HG03175 (cell line): ENCODE measurements around the gene CASS4.
"Not testable (repeated sequence)": the region's sequence is repeated elsewhere in the genome, so short reads cannot be mapped to it uniquely, and the experiment has no call there.

Experiments
- ATAC-seq: cut with Tn5 transposase; IDR thresholded peaks from one replicate; pipeline ENCODE4 v1.9.1; 2021; ENCODE audit warnings: mild to moderate bottlenecking, moderate library complexity; ENCODE audit not compliant: unreplicated experiment

The CASS4 gene

GRCh38 chr20:56391596-56392131 lies 20.4 kb upstream of the CASS4 start:
- peak; percentile 36 for ATAC-seq

- peak; percentile 89 for ATAC-seq
These were observed 19.8 kb upstream of the CASS4 start, which contains the start of the genes AURKA and CSTF1 for GRCh38 chr20:56392132-56392880. Gene AURKA, minus strand, starts transcription at chr20:56392215. Its CDS starts 4,018 bp downstream, at chr20:56388197. Gene CSTF1, plus strand, starts transcription at chr20:56392645. Its CDS starts 2,908 bp downstream, at chr20:56395553.

GRCh38 chr20:56392881-56393482 lies 19.1 kb upstream of the CASS4 start:
- ATAC-seq, result no peak

- ATAC-seq, result no peak
These were observed 18.4 kb upstream of the CASS4 start for GRCh38 chr20:56393653-56394052.

- ATAC-seq, result no peak
These were observed 16.9 kb upstream of the CASS4 start for GRCh38 chr20:56395166-56395565.

- peak; percentile 73 for ATAC-seq
These were observed 11.9 kb upstream of the CASS4 start for GRCh38 chr20:56400001-56400640.

GRCh38 chr20:56403465-56403864 lies 8.6 kb upstream of the CASS4 start:
- ATAC-seq, result no peak

GRCh38 chr20:56405356-56405755 lies 6.7 kb upstream of the CASS4 start:
- not testable (repeated sequence) for ATAC-seq

- ATAC-seq, result no peak
These were observed 5.2 kb upstream of the CASS4 start for GRCh38 chr20:56406910-56407309.

GRCh38 chr20:56409521-56409920 lies 2.5 kb upstream of the CASS4 start:
- ATAC-seq, result no peak

- no peak for ATAC-seq
These were observed 2.1 kb upstream of the CASS4 start for GRCh38 chr20:56409956-56410355.

GRCh38 chr20:56411287-56411686 lies 773 bp upstream of the CASS4 start:
- not testable (repeated sequence) for ATAC-seq

- ATAC-seq, result no peak
These were observed 372 bp downstream of the CASS4 start for GRCh38 chr20:56412473-56412790.

- ATAC-seq, result no peak
These were observed 889 bp downstream of the CASS4 start for GRCh38 chr20:56412949-56413348.

GRCh38 chr20:56414842-56415765 lies 3.0 kb downstream of the CASS4 start:
- ATAC-seq, result no peak

GRCh38 chr20:56417402-56417801 lies 5.3 kb downstream of the CASS4 start:
- ATAC-seq, result no peak

GRCh38 chr20:56417911-56418310 lies 5.9 kb downstream of the CASS4 start:
- ATAC-seq, result no peak

- no peak for ATAC-seq
These were observed 6.4 kb downstream of the CASS4 start for GRCh38 chr20:56418385-56418861.

GRCh38 chr20:56420028-56420427 lies 8.0 kb downstream of the CASS4 start:
- ATAC-seq, result no peak

GRCh38 chr20:56420940-56421688 lies 9.1 kb downstream of the CASS4 start:
- ATAC-seq, result no peak
